Lung (tissue), 12 donors: ENCODE data around the gene KCNQ2. TPM values are rescaled to one million over a fixed set of nuclear protein-coding genes. Genes with fewer than 3 reads are reported as not detected.
"Not testable (repeated sequence)": the region's sequence is repeated elsewhere in the genome, so short reads cannot be mapped to it uniquely, and the experiment has no call there.

Experiments
- ATAC-seq: fragments of 200-7000 bp; cut with Tn5 transposase; one replicate; pipeline ENCODE4 v1.9.1; 2020; ENCODE audit warnings: moderate number of reproducible peaks; ENCODE audit not compliant: insufficient read depth, low FRiP score
- DNase-seq, 3 donors: peaks; one replicate each; pipeline ENCODE4 v3.0.0-alpha.2; 2013 to 2017
- H3K27ac ChIP-seq, 2 donors: one replicate each; pipeline ENCODE4 v1.5.1; 2013; ENCODE audit warnings: mild to moderate bottlenecking in 2 of 2, moderate library complexity in 2 of 2, control low read depth in 1 of 2, inconsistent platforms in 1 of 2, low read depth in 1 of 2, low read length in 1 of 2
- H3K27me3 ChIP-seq, 3 donors: one replicate each; pipeline ENCODE4 v1.5.1; 2013; ENCODE audit warnings: low read length in 2 of 3; ENCODE audit not compliant: control insufficient read depth in 3 of 3, insufficient read depth in 3 of 3
- H3K36me3 ChIP-seq, 4 donors: one replicate each; pipeline ENCODE4 v1.5.1; 2013; ENCODE audit warnings: low read length in 4 of 4, mild to moderate bottlenecking in 1 of 4, moderate library complexity in 1 of 4; ENCODE audit not compliant: control insufficient read depth in 4 of 4, insufficient read depth in 4 of 4
- H3K4me1 ChIP-seq, 5 donors: one replicate each; pipeline ENCODE4 v1.5.1; 2013; ENCODE audit warnings: low read length in 5 of 5, mild to moderate bottlenecking in 2 of 5, moderate library complexity in 1 of 5; ENCODE audit not compliant: control insufficient read depth in 5 of 5, insufficient read depth in 5 of 5
- H3K4me3 ChIP-seq: one replicate; pipeline ENCODE4 v1.5.1; 2013; ENCODE audit warnings: mild to moderate bottlenecking, control low read depth, moderate library complexity
- H3K9ac ChIP-seq, 2 donors: one replicate each; pipeline ENCODE4 v1.5.1; 2013; ENCODE audit warnings: low read length in 2 of 2, control low read depth in 1 of 2; ENCODE audit not compliant: insufficient read depth in 1 of 2
- H3K9me3 ChIP-seq, 4 donors: one replicate each; pipeline ENCODE4 v1.5.1; 2013; ENCODE audit warnings: low read length in 3 of 4, mild to moderate bottlenecking in 1 of 4, moderate library complexity in 1 of 4; ENCODE audit not compliant: control insufficient read depth in 4 of 4, insufficient read depth in 3 of 4
- WGBS, 2 donors: extraction: QIAGEN DNeasy Blood & Tissue Kit; methylation state at CpG; one replicate each; pipeline ENCODE4 v1.1.7; 2013; 5-methylcytosine and 5-hydroxymethylcytosine counted together
- polyA plus RNA-seq, 2 donors: library from polyadenylated mRNA; stranded (reverse); fragments of 200-250 nt; gene quantifications; one replicate each; pipeline ENCODE4 v1.2.1, GENCODE V29; 2013
- total RNA-seq, 2 donors: library from RNA; depleted of rRNA in 1 of 2; stranded (reverse); fragments of >200 nt in 1 of 2; gene quantifications; one replicate each; pipeline ENCODE4 v1.2.1, GENCODE V29; 2014 to 2021
- TF ChIP-seq, protein P1 (sequence below): IDR thresholded peaks from 2 replicates; pipeline ENCODE4 v1.5.1; 2012; ENCODE audit warnings: mild to moderate bottlenecking; ENCODE audit errors: control extremely low read depth, extremely low read depth
- donor health status: control.
- donor health status: control.
- donor health status: Bipolar disorder and iron deficiency.
- donor health status: healthy.
- donor health status: DM: yes; HTN: yes; CAD: no.

The KCNQ2 gene
- total and polyA plus RNA-seq, 4 donors, result 0.18 to 6.8 (median 0.28) TPM; not detected in 1

DNA sequence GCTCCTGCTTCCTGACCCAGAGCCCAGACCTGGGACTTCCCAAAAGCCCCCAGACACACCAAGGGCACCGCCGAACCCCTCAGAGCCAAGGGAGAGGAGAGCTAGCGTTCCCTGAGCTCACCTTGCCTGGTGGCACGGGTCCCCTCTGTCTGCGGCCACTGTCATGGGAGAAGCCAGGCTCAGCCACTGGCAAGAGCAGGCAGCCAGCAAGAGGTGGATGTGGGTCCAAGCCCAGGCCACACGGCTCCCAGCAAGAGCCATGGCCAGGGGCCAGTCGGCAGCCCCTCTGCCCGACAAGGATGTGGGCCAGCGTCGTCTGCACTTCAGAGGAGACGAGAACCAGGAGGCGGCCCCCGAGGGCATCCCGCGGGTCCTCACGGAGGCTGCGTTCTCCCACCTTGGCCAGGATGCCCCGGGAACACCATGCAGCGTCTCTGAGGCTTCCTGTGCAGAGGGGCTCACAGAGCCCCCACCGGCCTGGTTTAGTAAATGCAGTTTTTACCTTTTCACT, 46.0 kb upstream of the KCNQ2 start:
- WGBS, 2 donors, result 85 to 86% methylated on average over 20 of the region's 20 CpGs
- H3K27ac ChIP-seq, result no peak overlapping the region
- DNase-seq (no peak), ATAC-seq (no peak)
- no peaks in the 10 kb centered on the region for H3K27me3 ChIP-seq
- peaks cover 0 to 4% (median 0%) of the 10 kb centered on the region in 4 donors for H3K9me3 ChIP-seq
- H3K4me3 ChIP-seq, result no peak overlapping the region
- peaks cover 0 to 21% (median 13%) of the 10 kb centered on the region in 4 donors for H3K36me3 ChIP-seq
- no peak overlapping the region for H3K9ac ChIP-seq
- H3K4me1 ChIP-seq, result peaks cover 0 to 22% (median 7%) of the 10 kb centered on the region in 5 donors
- TF ChIP-seq, protein P1, sequence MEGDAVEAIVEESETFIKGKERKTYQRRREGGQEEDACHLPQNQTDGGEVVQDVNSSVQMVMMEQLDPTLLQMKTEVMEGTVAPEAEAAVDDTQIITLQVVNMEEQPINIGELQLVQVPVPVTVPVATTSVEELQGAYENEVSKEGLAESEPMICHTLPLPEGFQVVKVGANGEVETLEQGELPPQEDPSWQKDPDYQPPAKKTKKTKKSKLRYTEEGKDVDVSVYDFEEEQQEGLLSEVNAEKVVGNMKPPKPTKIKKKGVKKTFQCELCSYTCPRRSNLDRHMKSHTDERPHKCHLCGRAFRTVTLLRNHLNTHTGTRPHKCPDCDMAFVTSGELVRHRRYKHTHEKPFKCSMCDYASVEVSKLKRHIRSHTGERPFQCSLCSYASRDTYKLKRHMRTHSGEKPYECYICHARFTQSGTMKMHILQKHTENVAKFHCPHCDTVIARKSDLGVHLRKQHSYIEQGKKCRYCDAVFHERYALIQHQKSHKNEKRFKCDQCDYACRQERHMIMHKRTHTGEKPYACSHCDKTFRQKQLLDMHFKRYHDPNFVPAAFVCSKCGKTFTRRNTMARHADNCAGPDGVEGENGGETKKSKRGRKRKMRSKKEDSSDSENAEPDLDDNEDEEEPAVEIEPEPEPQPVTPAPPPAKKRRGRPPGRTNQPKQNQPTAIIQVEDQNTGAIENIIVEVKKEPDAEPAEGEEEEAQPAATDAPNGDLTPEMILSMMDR, result no peak

DNA sequence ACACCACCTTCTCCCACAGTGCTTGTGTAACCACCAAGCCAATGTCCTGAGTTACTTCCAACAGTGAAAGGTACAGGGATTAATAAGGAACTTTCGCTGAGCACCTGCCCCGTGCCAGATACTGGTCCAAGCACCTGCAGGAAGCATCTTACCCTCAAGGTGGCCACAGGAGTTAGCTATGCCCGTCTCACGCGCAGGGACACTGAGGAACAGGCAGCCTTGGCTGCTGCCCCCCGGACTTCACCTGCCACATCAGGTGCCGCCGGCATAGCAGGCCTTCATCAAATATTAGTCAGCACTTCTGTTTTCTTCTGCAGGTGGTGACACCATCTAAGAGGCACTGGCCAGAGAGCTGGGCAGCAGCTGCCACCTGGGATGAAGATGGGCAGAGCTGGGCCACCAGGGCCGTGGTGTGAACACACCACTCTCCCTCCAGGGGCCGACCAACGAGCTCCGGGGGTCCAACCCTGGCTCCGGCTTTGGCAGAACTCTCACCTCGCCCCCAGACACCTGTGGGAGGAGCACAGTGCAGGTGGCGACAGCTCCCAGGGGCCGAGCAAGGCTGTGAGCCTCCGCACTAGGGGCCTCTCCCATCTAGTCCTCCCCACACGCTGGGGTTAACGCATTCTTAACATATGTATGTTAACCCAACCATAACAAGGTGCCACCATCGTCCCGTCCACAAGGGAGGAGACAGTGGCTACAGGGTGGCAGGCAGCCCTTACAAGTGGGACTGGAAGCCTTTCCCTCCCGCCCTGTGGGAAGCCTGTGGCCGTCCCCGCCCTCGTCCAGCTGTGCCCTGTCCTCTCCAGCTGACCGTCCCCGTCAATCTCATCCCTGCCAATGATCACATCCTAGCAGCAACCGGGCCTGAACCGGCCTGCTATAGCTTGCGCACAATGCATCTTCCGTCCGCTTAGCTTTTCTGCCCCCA, 45.2 kb upstream of the KCNQ2 start:
- TF ChIP-seq, protein P1, result no peak
- peaks cover 0 to 15% (median 7%) of the 10 kb centered on the region in 4 donors for H3K36me3 ChIP-seq
- peaks cover 0 to 19% (median 7%) of the 10 kb centered on the region in 5 donors for H3K4me1 ChIP-seq
- no peak overlapping the region for H3K4me3 ChIP-seq
- no peak for DNase-seq
- H3K9me3 ChIP-seq, result no peaks in the 10 kb centered on the region
- no peaks in the 10 kb centered on the region for H3K27me3 ChIP-seq
- ATAC-seq, result no peak
- no peak overlapping the region for H3K27ac ChIP-seq
- 91 to 93% methylated on average over 32 of the region's 32 CpGs for WGBS, 2 donors
- no peak overlapping the region for H3K9ac ChIP-seq

DNA sequence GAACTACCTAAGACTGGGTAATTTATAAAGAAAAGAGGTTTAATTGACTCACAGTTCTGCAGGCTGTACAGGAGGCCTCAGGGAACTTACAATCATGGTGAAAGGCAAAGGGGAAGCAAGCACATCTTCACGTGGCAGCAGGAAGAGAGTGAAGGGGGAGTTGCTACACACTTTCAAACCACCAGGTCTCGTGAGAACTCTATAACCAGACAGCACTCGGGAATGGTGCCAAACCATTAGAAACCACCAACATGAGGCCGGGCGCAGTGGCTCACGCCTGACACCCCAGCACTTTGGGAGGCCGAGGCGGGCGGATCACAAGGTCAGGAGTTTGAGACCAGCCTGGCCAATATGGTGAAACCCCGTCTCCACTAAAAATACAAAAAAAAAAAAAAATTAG, 42.1 kb upstream of the KCNQ2 start:
- DNase-seq, H3K9ac ChIP-seq, H3K27me3 ChIP-seq, H3K9me3 ChIP-seq, H3K4me3 ChIP-seq, ATAC-seq, H3K36me3 ChIP-seq, H3K4me1 ChIP-seq, H3K27ac ChIP-seq: not testable (repeated sequence)
- 52 to 65% methylated on average over 10 of the region's 10 CpGs for WGBS, 2 donors

DNA sequence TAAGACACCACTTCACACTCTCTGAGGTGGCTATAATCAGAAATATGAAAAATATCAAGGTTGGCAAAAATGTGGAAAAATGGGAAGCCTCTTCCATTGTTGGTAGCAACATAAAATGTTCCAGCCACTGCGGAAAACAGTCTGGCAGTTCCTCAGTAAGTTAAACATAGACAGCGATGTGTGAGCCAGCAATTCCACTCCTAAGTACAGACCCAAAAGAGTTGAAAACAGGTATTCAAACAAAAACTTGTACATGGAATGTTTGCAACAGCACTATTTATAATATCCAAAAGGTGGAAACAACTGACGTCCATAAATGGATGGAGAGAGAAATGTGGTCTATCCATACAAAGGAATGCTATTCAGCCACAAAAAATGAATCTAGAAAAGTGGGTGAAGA, 40.8 kb upstream of the KCNQ2 start:
- TF ChIP-seq, protein P1, result no peak
- H3K9ac ChIP-seq, result no peak overlapping the region
- H3K4me1 ChIP-seq, result peaks cover 0 to 2% (median 0%) of the 10 kb centered on the region in 5 donors
- ATAC-seq (no peak), DNase-seq (no peak)
- no peak overlapping the region for H3K4me3 ChIP-seq
- 90 to 92% methylated on average over 3 of the region's 3 CpGs for WGBS, 2 donors
- peaks cover 0 to 1% (median 0%) of the 10 kb centered on the region in 4 donors for H3K9me3 ChIP-seq
- H3K27me3 ChIP-seq, result no peaks in the 10 kb centered on the region
- H3K36me3 ChIP-seq, result no peaks in the 10 kb centered on the region
- H3K27ac ChIP-seq, result no peak overlapping the region
